ENCODE data around the gene KCP. TPM values are rescaled to one million over a fixed set of nuclear protein-coding genes. Genes with fewer than 3 reads are reported as not detected.
A peak's percentile ranks its signal among the peaks of the same experiment; 100 is the strongest.

Gene KCP
- polyA plus RNA-seq, 1 of the 3 experiments (the other 2 are of a cell fraction): not detected

DNA sequence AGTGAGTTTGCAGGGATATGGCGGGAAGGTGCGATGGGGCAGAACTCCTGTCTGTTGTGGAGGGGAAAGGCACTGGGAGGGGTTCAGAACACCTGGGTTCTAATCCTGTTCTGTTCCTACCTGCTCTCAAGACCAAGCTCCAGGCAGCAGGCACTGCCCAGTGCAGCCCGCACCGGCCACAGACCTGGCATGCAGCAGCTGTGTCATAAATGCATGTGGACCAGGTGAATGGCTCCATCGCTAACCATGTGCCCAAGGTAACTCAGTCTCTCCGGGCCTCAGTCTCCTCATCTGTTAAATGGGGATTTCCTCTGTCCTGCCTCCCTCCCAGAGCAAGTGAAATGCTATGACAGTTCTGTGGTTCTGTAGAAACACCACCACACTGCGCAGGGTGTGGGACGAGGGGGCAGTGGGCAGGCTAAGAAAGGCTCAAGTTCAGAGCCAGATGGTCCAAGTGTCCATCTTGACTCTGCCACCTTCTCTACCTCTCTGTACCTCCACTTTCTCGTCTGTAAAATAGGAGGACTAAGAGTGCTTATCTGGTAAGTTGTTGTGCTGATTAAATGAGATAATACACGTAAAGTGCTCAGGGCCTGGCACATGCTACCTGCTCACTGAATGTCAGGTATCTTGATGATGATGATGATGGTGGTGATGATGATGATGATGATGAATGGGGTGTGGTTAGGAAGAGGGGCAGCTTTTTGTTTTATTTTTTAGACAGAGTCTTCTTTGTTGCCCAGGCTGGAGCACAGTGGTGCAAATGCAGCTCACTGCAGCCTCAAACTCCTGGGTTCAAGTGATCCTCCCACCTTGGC is 24.9 kb downstream of the KCP start:
- Histone ChIP-seq H3K79me2 (ENCODE audit: insufficient read depth) (no peaks in the 10 kb centered on the region), H2AFZ (ENCODE audit: low read depth) (no peak overlapping the region), H3K27ac (ENCODE audit: low read depth in 2 of 2, low read length in 1 of 2) (no peak overlapping the region), H3K4me3 (ENCODE audit: low read depth in 2 of 2, low read length in 1 of 2) (no peak overlapping the region), H3K9ac (no peak overlapping the region), H3K9me3 (no peaks in the 10 kb centered on the region), H3K4me2 (no peak overlapping the region), H3F3A (replicated peaks; ENCODE audit: insufficient read depth) (peaks cover 4% of the 10 kb centered on the region), H4K20me1 (ENCODE audit: insufficient read depth) (no peaks in the 10 kb centered on the region), H3K9me2 (no peaks in the 10 kb centered on the region), H3K4me1 (ENCODE audit: control insufficient read depth in 1 of 2, insufficient read depth in 2 of 2, low read depth in 1 of 2, low read length in 1 of 2) (no peaks in the 10 kb centered on the region; a peak in 1 of 4 replicates), H3K36me3 (replicated peaks in 1 of 2; ENCODE audit: control insufficient read depth in 1 of 2, insufficient read depth in 2 of 2, low read length in 1 of 2) (no peaks in the 10 kb centered on the region), H3K27me3 (ENCODE audit: insufficient read depth) (peaks cover 13% of the 10 kb centered on the region; the same call in 1 of the 2 replicates)
- TF ChIP-seq FOXJ3 (CRISPR knock-in tag; IDR thresholded peaks at IDR 0.05) (no peak), ELF1 (IDR thresholded peaks at IDR 0.05) (no peak)
- 81% methylated on average over 8 of the region's 10 CpGs for WGBS (ENCODE audit: low lambda C conversion rate)
- ChIA-PET CTCF (interaction anchor here (0.5 to 12.3 kb wide), 12 partner anchors 8 to 459 kb away, joined by 3 to 181 read pairs (median 18); partner anchors contain the start of genes ATP6V1F and METTL2B), POLR2A (no interaction called here)
- DNase-seq: peak; percentile 24

GRCh38 chr7:128884561-128885369 is 25.7 kb downstream of the KCP start:
- Histone ChIP-seq H3K4me1 (ENCODE audit: control insufficient read depth in 1 of 2, insufficient read depth in 2 of 2, low read depth in 1 of 2, low read length in 1 of 2) (peaks cover 0 to 7% of the 10 kb centered on the region in 2 experiments; a peak in 1 of 4 replicates), H3K36me3 (replicated peaks in 1 of 2; ENCODE audit: control insufficient read depth in 1 of 2, insufficient read depth in 2 of 2, low read length in 1 of 2) (no peaks in the 10 kb centered on the region), H3K27me3 (ENCODE audit: insufficient read depth) (peaks cover 5% of the 10 kb centered on the region; the same call in 1 of the 2 replicates), H3K79me2 (ENCODE audit: insufficient read depth) (no peaks in the 10 kb centered on the region), H2AFZ (ENCODE audit: low read depth) (no peak overlapping the region), H3K4me2 (no peak overlapping the region), H3K9me2 (no peaks in the 10 kb centered on the region), H4K20me1 (ENCODE audit: insufficient read depth) (no peaks in the 10 kb centered on the region), H3K9ac (no peak overlapping the region), H3K4me3 (ENCODE audit: low read depth in 2 of 2, low read length in 1 of 2) (no peak overlapping the region), H3K27ac (ENCODE audit: low read depth in 2 of 2, low read length in 1 of 2) (no peak overlapping the region), H3K9me3 (no peaks in the 10 kb centered on the region), H3F3A (replicated peaks; ENCODE audit: insufficient read depth) (peaks cover 4% of the 10 kb centered on the region)
- DNase-seq: peak; percentile 49
- POLR2A ChIA-PET: no interaction called here
- 86% methylated on average over 14 of the region's 26 CpGs for WGBS (ENCODE audit: low lambda C conversion rate)
- CTCF ChIA-PET: interaction anchor here (0.7 to 12.3 kb wide), 46 partner anchors 8 to 556 kb away, joined by 3 to 181 read pairs (median 6); partner anchors contain the start of genes ATP6V1F, GARIN1A, IRF5 and KCP
- TF ChIP-seq SMC3 (IDR thresholded peaks at IDR 0.05; ENCODE audit: low read depth, low read length): no peak
- TF ChIP-seq RCOR1 (IDR thresholded peaks at IDR 0.05; ENCODE audit: low read length): no peak
- TF ChIP-seq TEAD4 (IDR thresholded peaks at IDR 0.05; ENCODE audit: borderline replicate concordance, insufficient read depth): no peak
- no peak for TF ChIP-seq MXI1 (IDR thresholded peaks at IDR 0.05; ENCODE audit: low read depth, low read length)
- no peak for TF ChIP-seq ELF1 (IDR thresholded peaks at IDR 0.05)
- no peak for TF ChIP-seq RAD21 (IDR thresholded peaks at IDR 0.05; ENCODE audit: low read length)

Measured in SK-N-SH (cell line).